ENCODE measurements around the gene LCP2. TPM values are rescaled to one million over a fixed set of nuclear protein-coding genes. Genes with fewer than 3 reads are reported as not detected.

The LCP2 gene
- total RNA-seq, 1 donor from 2014 or later = 25.5 TPM

DNA sequence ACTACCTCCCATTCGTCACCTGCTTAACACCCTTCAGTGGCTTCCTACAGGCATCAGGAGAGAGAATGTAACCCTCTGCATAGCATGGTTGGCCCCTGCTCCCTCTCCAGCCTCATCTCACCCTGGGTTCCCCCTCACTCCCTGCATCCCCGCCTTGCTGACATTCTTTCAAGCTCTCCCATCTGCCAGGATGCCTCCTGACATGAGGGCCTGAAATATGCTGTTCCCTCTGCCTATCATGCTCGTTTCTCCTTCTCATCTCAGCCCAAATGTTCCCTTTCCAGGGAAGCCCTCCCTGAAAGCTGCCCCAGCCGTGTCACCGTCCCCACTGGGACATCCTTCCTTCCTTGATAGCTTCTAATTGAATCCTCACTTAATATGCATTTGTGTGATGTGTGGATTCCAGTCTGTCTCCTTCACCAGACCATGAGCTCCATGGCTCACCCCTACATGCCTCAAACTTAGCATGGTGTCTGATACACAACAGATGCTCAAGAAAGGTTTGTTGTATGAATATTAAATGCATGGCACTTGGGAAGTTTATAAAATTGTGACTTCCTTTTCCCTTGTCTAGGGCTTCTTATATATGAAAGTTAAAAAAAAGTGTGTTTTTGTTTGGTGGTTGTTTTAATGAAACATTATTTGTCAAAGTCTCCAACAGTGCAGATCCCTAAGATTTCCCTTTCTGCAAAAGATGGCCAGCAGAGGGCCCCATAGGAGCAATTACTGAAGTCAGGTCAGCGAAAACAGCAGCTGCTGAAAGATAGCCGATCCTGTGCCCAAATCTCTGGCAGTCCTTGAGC, 72.0 kb downstream of the LCP2 start:
- intact Hi-C loops (cut with DNase I) = loop anchor here (5.0 to 10.0 kb wide), 3 partner anchors 42 to 199 kb away; no protein-coding TSS in a partner anchor
- Histone ChIP-seq H3K4me1 (no peaks in the 10 kb centered on the region), H3K27me3 (no peaks in the 10 kb centered on the region), H3K4me3 (no peak overlapping the region), H3K27ac (no peak overlapping the region), H3K36me3 (no peaks in the 10 kb centered on the region), H3K9me3 (no peaks in the 10 kb centered on the region)
- DNase-seq (ENCODE audit: extremely low spot score in 2 of 2) = no peak
- no peak for TF ChIP-seq POLR2AphosphoS5 (IDR thresholded peaks at IDR 0.05; ENCODE audit: insufficient read depth in 1 of 2, low read depth in 1 of 2)
- TF ChIP-seq, protein P1, sequence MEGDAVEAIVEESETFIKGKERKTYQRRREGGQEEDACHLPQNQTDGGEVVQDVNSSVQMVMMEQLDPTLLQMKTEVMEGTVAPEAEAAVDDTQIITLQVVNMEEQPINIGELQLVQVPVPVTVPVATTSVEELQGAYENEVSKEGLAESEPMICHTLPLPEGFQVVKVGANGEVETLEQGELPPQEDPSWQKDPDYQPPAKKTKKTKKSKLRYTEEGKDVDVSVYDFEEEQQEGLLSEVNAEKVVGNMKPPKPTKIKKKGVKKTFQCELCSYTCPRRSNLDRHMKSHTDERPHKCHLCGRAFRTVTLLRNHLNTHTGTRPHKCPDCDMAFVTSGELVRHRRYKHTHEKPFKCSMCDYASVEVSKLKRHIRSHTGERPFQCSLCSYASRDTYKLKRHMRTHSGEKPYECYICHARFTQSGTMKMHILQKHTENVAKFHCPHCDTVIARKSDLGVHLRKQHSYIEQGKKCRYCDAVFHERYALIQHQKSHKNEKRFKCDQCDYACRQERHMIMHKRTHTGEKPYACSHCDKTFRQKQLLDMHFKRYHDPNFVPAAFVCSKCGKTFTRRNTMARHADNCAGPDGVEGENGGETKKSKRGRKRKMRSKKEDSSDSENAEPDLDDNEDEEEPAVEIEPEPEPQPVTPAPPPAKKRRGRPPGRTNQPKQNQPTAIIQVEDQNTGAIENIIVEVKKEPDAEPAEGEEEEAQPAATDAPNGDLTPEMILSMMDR (IDR thresholded peaks at IDR 0.05) = peak; percentile 54 to 75 (median 63)
- no peak for TF ChIP-seq POLR2A (IDR thresholded peaks at IDR 0.05)

DNA sequence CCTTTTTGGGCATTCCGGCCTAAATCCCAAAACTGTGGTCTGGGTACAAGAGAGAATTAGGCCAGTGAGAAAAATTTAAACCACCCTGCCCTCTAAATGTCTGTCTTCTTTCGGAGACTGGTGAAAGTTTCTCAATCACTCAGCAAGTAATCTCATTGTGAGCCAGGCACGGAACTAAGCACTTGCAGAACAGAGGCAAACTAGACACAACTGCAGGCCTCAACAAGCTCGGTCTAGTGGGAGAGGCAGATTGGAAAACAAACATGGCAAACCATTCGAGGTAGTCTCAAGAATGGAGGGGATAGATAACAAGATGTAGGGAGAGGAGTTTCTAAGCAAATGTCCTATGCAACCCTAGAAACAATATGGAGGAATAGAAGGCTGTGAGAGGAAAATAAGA, 73.7 kb downstream of the LCP2 start:
- TF ChIP-seq POLR2A (IDR thresholded peaks at IDR 0.05) = no peak
- TF ChIP-seq, protein P1 (IDR thresholded peaks at IDR 0.05) = no peak
- no peak for TF ChIP-seq POLR2AphosphoS5 (IDR thresholded peaks at IDR 0.05; ENCODE audit: insufficient read depth in 1 of 2, low read depth in 1 of 2)
- intact Hi-C loops (cut with DNase I) = loop anchor here (10.0 kb wide), 1 partner anchor 201 kb away; no protein-coding TSS in a partner anchor
- H3K9me3 ChIP-seq = no peaks in the 10 kb centered on the region
- no peaks in the 10 kb centered on the region for H3K27me3 ChIP-seq
- H3K36me3 ChIP-seq = no peaks in the 10 kb centered on the region
- no peaks in the 10 kb centered on the region for H3K4me1 ChIP-seq
- no peak overlapping the region for H3K27ac ChIP-seq
- H3K4me3 ChIP-seq = no peak overlapping the region
- DNase-seq (ENCODE audit: extremely low spot score in 2 of 2) = no peak

DNA sequence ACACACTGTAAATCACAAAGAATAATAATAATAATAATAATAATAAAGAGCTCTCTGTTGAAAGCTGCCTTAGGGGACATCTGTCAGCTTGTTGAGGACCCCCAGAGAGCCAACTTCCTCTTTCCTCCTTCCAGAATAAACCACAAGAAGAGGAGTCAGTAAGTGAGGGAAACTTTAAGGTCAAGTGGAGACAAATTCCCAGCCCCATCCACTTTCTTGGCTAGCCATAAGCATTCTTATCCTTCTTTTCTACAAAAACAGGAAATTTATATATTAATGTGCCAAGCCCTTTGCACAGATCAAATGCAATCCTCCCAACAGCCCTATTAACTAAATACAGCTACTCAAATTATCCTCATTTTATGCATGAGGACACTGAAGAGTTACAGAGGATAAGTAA, 74.2 kb downstream of the LCP2 start:
- no peak overlapping the region for H3K27ac ChIP-seq
- H3K9me3 ChIP-seq = no peaks in the 10 kb centered on the region
- no peak for DNase-seq (ENCODE audit: extremely low spot score in 2 of 2)
- no peaks in the 10 kb centered on the region for H3K4me1 ChIP-seq
- TF ChIP-seq, protein P1 (IDR thresholded peaks at IDR 0.05) = no peak
- TF ChIP-seq POLR2AphosphoS5 (IDR thresholded peaks at IDR 0.05; ENCODE audit: insufficient read depth in 1 of 2, low read depth in 1 of 2) (no peak), POLR2A (IDR thresholded peaks at IDR 0.05) (no peak)
- intact Hi-C loops (cut with DNase I) = loop anchor here (10.0 kb wide), 1 partner anchor 201 kb away; no protein-coding TSS in a partner anchor
- no peaks in the 10 kb centered on the region for H3K27me3 ChIP-seq
- H3K4me3 ChIP-seq = no peak overlapping the region
- H3K36me3 ChIP-seq = no peaks in the 10 kb centered on the region

DNA sequence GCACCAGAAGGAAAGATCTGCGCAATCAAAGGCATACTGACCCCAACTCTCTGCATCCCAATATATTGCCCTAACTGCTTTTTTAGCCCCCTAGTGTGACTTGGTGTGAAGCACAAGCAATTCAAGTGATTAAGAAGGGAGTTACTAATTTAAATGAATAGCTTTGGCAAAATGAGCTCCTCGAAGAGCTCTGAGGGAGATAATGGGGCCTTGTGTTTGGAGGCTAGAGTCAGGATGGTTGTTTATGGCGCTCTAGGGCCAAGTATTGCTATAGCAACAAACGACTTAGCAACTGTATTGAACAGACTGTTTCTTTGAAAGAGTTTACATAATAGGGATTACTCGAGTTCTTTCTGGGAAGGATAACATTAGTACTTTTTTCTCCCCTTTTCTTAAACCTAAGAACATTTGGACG, 76.2 kb downstream of the LCP2 start:
- H3K27me3 ChIP-seq = no peaks in the 10 kb centered on the region
- no peaks in the 10 kb centered on the region for H3K9me3 ChIP-seq
- H3K36me3 ChIP-seq = no peaks in the 10 kb centered on the region
- no peak overlapping the region for H3K27ac ChIP-seq
- no peak for DNase-seq (ENCODE audit: extremely low spot score in 2 of 2)
- TF ChIP-seq POLR2AphosphoS5 (IDR thresholded peaks at IDR 0.05; ENCODE audit: insufficient read depth in 1 of 2, low read depth in 1 of 2) = no peak
- no peak for TF ChIP-seq POLR2A (IDR thresholded peaks at IDR 0.05)
- TF ChIP-seq, protein P1 (IDR thresholded peaks at IDR 0.05) = no peak
- intact Hi-C loops (cut with DNase I) = loop anchor here (10.0 kb wide), 1 partner anchor 203 kb away; no protein-coding TSS in a partner anchor
- no peaks in the 10 kb centered on the region for H3K4me1 ChIP-seq
- no peak overlapping the region for H3K4me3 ChIP-seq

DNA sequence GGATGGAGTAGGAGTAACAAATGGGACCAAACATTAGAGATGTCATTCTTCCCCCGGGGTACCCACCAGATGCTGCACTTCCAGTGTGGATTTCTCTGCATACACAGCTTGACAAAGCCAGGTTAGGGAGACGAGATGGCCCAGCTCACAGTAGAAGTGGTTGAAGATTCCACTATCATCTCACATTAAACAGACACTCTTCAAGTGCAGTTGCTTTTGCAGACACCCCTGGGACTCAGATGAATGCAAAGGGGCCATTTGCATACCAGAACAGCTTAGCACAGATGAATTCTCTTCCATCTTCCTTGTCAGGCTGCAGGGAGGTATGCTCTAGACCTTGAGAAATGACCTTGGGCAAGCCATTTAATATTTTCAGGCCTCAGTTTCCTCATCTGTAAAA, 77.4 kb downstream of the LCP2 start:
- no peaks in the 10 kb centered on the region for H3K9me3 ChIP-seq
- no peak overlapping the region for H3K4me3 ChIP-seq
- intact Hi-C loops (cut with DNase I) = loop anchor here (10.0 kb wide), 1 partner anchor 205 kb away; no protein-coding TSS in a partner anchor
- no peak for TF ChIP-seq POLR2AphosphoS5 (IDR thresholded peaks at IDR 0.05; ENCODE audit: insufficient read depth in 1 of 2, low read depth in 1 of 2)
- TF ChIP-seq POLR2A (IDR thresholded peaks at IDR 0.05) = no peak
- TF ChIP-seq, protein P1 (IDR thresholded peaks at IDR 0.05) = no peak
- H3K36me3 ChIP-seq = no peaks in the 10 kb centered on the region
- no peaks in the 10 kb centered on the region for H3K27me3 ChIP-seq
- no peak for DNase-seq (ENCODE audit: extremely low spot score in 2 of 2)
- no peaks in the 10 kb centered on the region for H3K4me1 ChIP-seq
- no peak overlapping the region for H3K27ac ChIP-seq
